Kidney (tissue), 14 donors: ENCODE results near the gene UBE3D. TPM values are rescaled to one million over a fixed set of nuclear protein-coding genes. Genes with fewer than 3 reads are reported as not detected.

Experiments used
- DNase-seq, 5 donors: peaks; one replicate each; pipeline ENCODE4 v3.0.0-alpha.2; 2013 to 2020
- FAIRE-seq: peaks from 2 replicates; lab custom pipeline; 2012; peaks lifted over from hg19 to GRCh38; lab: Jason Lieb, UNC
- H3K27ac ChIP-seq, 2 donors: one replicate each; pipeline ENCODE4 v1.7.0; 2013; ENCODE audit warnings: low read depth in 2 of 2, low read length in 2 of 2, inconsistent platforms in 1 of 2
- H3K27me3 ChIP-seq: one replicate; pipeline ENCODE4 v1.7.1; 2013; ENCODE audit warnings: low read length, inconsistent platforms; ENCODE audit not compliant: control insufficient read depth, insufficient read depth
- H3K36me3 ChIP-seq, 3 donors: one replicate each; pipeline versions ENCODE4 v1.7.0 to v1.7.1; 2013; ENCODE audit warnings: low read length in 3 of 3, control low read depth in 1 of 3, inconsistent platforms in 1 of 3; ENCODE audit not compliant: insufficient read depth in 3 of 3, control insufficient read depth in 2 of 3
- H3K4me1 ChIP-seq, 3 donors: one replicate each; pipeline versions ENCODE4 v1.7.0 to v1.7.1; 2013; ENCODE audit warnings: low read length in 3 of 3, inconsistent platforms in 1 of 3, low read depth in 1 of 3; ENCODE audit not compliant: control insufficient read depth in 2 of 3, insufficient read depth in 2 of 3
- H3K4me3 ChIP-seq, 3 donors: one replicate each; pipeline versions ENCODE4 v1.7.0 to v1.8.1; 2013; ENCODE audit warnings: low read length in 3 of 3, control low read depth in 1 of 3, inconsistent platforms in 1 of 3
- H3K9ac ChIP-seq, 3 donors: one replicate each; pipeline versions ENCODE4 v1.7.0 to v1.7.1; 2013; ENCODE audit warnings: low read length in 3 of 3, control low read depth in 1 of 3, inconsistent platforms in 1 of 3
- H3K9me3 ChIP-seq, 3 donors: one replicate each; pipeline versions ENCODE4 v1.7.0 to v1.7.1; 2013; ENCODE audit warnings: low read length in 3 of 3, control low read depth in 1 of 3, inconsistent platforms in 1 of 3; ENCODE audit not compliant: control insufficient read depth in 2 of 3, insufficient read depth in 1 of 3
- CTCF ChIP-seq: IDR thresholded peaks from 3 replicates; pipeline ENCODE4 v1.5.1; 2012; ENCODE audit warnings: mild to moderate bottlenecking, moderate library complexity, borderline replicate concordance; ENCODE audit not compliant: insufficient read depth; ENCODE audit errors: extremely low read depth
- intact Hi-C: fragments of 100-400 bp; cut with DNase I; formaldehyde crosslinking; loops from one replicate; pipeline ENCODE4 v1.11.1; 2022
- polyA plus RNA-seq: library from polyadenylated mRNA; stranded (reverse); fragments of 350-450 nt; fragmentation: Illumina TruSeq; extraction: RNeasy Lipid Tissue Mini Kit (QIAGEN cat#74804); gene quantifications from one replicate; pipeline ENCODE4 v1.2.3, GENCODE V29; 2014; ENCODE audit warnings: low read depth, low replicate concordance; ENCODE audit not compliant: insufficient read depth
- total RNA-seq: library from RNA; stranded (reverse); fragmentation: NEBNext Ultra II Directional; extraction: Animal tissue kit (Norgen Biotek cat#: 25700); gene quantifications from one replicate; pipeline ENCODE4 v1.2.1, GENCODE V29; 2021
- donor health status: control.
- donor health status: control.
- donor health status: control.
- donor health status: control.
- donor health status: control.
- donor health status: DM: yes; HTN: yes; CAD: no.
- donor health status: Normal renal cell carcinoma (clear cell type).

UBE3D gene
- total and polyA plus RNA-seq, 2 donors from 2014 or later = 4.8 to 6.0 TPM

- peaks cover 0 to 4% (median 0%) of the 10 kb centered on the region in 3 donors for H3K4me1 ChIP-seq
- H3K27me3 ChIP-seq = no peaks in the 10 kb centered on the region
- TF ChIP-seq CTCF = no peak
- FAIRE-seq (no peak), DNase-seq (no peak)
- no peak overlapping the region for H3K9ac ChIP-seq
- intact Hi-C loops = no loop called here
- H3K36me3 ChIP-seq = no peaks in the 10 kb centered on the region
- no peak overlapping the region for H3K4me3 ChIP-seq
- no peaks in the 10 kb centered on the region for H3K9me3 ChIP-seq
- no peak overlapping the region for H3K27ac ChIP-seq
These were observed 3.4 kb downstream of the UBE3D start for GRCh38 chr6:83062225-83062624.

- peaks cover 0 to 4% (median 0%) of the 10 kb centered on the region in 3 donors for H3K4me1 ChIP-seq
- TF ChIP-seq CTCF = no peak
- H3K36me3 ChIP-seq = no peaks in the 10 kb centered on the region
- no peak overlapping the region for H3K4me3 ChIP-seq
- FAIRE-seq = no peak
- intact Hi-C loops = no loop called here
- no peak for DNase-seq
- no peak overlapping the region for H3K9ac ChIP-seq
- H3K9me3 ChIP-seq = no peaks in the 10 kb centered on the region
- no peaks in the 10 kb centered on the region for H3K27me3 ChIP-seq
- H3K27ac ChIP-seq = no peak overlapping the region
These were observed 4.5 kb downstream of the UBE3D start for GRCh38 chr6:83061190-83061589.

- no peak overlapping the region for H3K27ac ChIP-seq
- H3K9me3 ChIP-seq = no peaks in the 10 kb centered on the region
- H3K27me3 ChIP-seq = no peaks in the 10 kb centered on the region
- no peak for FAIRE-seq
- peak; percentile 57 for TF ChIP-seq CTCF
- no peaks in the 10 kb centered on the region for H3K4me1 ChIP-seq
- no peak overlapping the region for H3K4me3 ChIP-seq
- DNase-seq = peak in 4 of 5 donors; percentile 42 to 71 (median 51)
- intact Hi-C loops = loop anchor here (10.0 kb wide), 1 partner anchor 783 kb away; no protein-coding TSS in a partner anchor
- H3K36me3 ChIP-seq = no peaks in the 10 kb centered on the region
- H3K9ac ChIP-seq = no peak overlapping the region
These were observed 7.8 kb downstream of the UBE3D start for GRCh38 chr6:83057705-83058321.
